Activated CD8-positive, alpha-beta T cell treated with anti-CD3 and anti-CD28 coated beads for 36 hours (primary cell): ENCODE data around the gene SLC35D3. TPM values are rescaled to one million over a fixed set of nuclear protein-coding genes. Genes with fewer than 3 reads are reported as not detected.

Source experiments
- ATAC-seq: fragments of 200-7000 bp; cut with Tn5 transposase; one replicate; pipeline ENCODE4 v1.10.0; 2021; ENCODE audit warnings: mild to moderate bottlenecking, moderate library complexity
- CTCF ChIA-PET: fragments of 350-600 bp; sonication (Branson Sonifier 250); formaldehyde crosslinking; loops from one replicate; lab custom pipeline; 2021; ENCODE audit warnings: antibody characterized with exemption; lab: Charles Lee
- POLR2A ChIA-PET: fragments of 350-600 bp; sonication (Branson Sonifier 250); formaldehyde crosslinking; loops from one replicate; lab custom pipeline; 2021; ENCODE audit warnings: antibody characterized with exemption; lab: Charles Lee
- DNase-seq: peaks from one replicate; pipeline ENCODE4 v3.0.0-alpha.2; 2020
- H3K27ac Mint-ChIP-seq: one replicate; pipeline ENCODE4 v1.8.0; 2021; ENCODE audit warnings: mild to moderate bottlenecking, mixed read lengths
- H3K27me3 Mint-ChIP-seq: one replicate; pipeline ENCODE4 v1.8.0; 2021; ENCODE audit warnings: mixed read lengths
- H3K36me3 Mint-ChIP-seq: one replicate; pipeline ENCODE4 v1.8.0; 2021; ENCODE audit warnings: low read depth, mixed read lengths
- H3K4me1 Mint-ChIP-seq: one replicate; pipeline ENCODE4 v1.8.0; 2021; ENCODE audit warnings: low read depth, mixed read lengths
- H3K4me3 Mint-ChIP-seq: one replicate; pipeline ENCODE4 v1.8.0; 2021; ENCODE audit warnings: mild to moderate bottlenecking, moderate library complexity, mixed read lengths
- H3K9me3 Mint-ChIP-seq: one replicate; pipeline ENCODE4 v1.8.0; 2021; ENCODE audit warnings: mixed read lengths
- CTCF ChIP-seq: fragments of 200-600 bp; IDR thresholded peaks from one replicate; pipeline ENCODE4 v1.8.0; 2022; ENCODE audit warnings: antibody characterized with exemption, mild to moderate bottlenecking
- intact Hi-C: fragments of 100-400 bp; cut with micrococcal nuclease; formaldehyde crosslinking; loops from one replicate; pipeline ENCODE4 v1.10.0; 2022
- total RNA-seq, 2 experiments: library from RNA; stranded (reverse); gene quantifications; one replicate each; pipeline ENCODE4 v1.2.3, GENCODE V29; 2021

SLC35D3 gene
- total RNA-seq, 2 experiments from 2014 or later = not detected

- POLR2A ChIA-PET = no interaction called here
- Mint-ChIP-seq H3K4me3 (peak overlapping the region; percentile 63), H3K9me3 (no peaks in the 10 kb centered on the region), H3K27me3 (peaks cover 47% of the 10 kb centered on the region), H3K4me1 (peaks cover 21% of the 10 kb centered on the region), H3K27ac (no peak overlapping the region), H3K36me3 (no peaks in the 10 kb centered on the region)
- CTCF ChIA-PET = interaction anchor here (0.8 to 2.9 kb wide), 6 partner anchors 11 to 277 kb away, joined by 3 to 18 read pairs (median 3); no protein-coding TSS in a partner anchor
- peak; percentile 47 for ATAC-seq
- DNase-seq = no peak
- no peak for TF ChIP-seq CTCF
- intact Hi-C loops = no loop called here
Observed at GRCh38 chr6:136921381-136921935, 643 bp upstream of the SLC35D3 start.

GRCh38 chr6:136922685-136923006, 545 bp downstream of the SLC35D3 start:
- peak; percentile 38 for ATAC-seq
- Mint-ChIP-seq H3K9me3 (no peaks in the 10 kb centered on the region), H3K4me1 (peaks cover 21% of the 10 kb centered on the region), H3K36me3 (no peaks in the 10 kb centered on the region), H3K4me3 (peak overlapping the region; percentile 72), H3K27ac (no peak overlapping the region), H3K27me3 (peaks cover 47% of the 10 kb centered on the region)
- ChIA-PET POLR2A (interaction anchor here (1.1 kb wide), 1 partner anchor 131 kb away, joined by 4 read pairs; the partner anchor contains the start of gene MAP3K5), CTCF (interaction anchor here (1.0 to 2.9 kb wide), 4 partner anchors 51 to 279 kb away, joined by 3 to 18 read pairs (median 4); no protein-coding TSS in a partner anchor)
- intact Hi-C loops = no loop called here
- peak; percentile 21 for DNase-seq
- no peak for TF ChIP-seq CTCF

- no peak overlapping the region for H3K27ac Mint-ChIP-seq
- no peak for TF ChIP-seq CTCF
- no peak for ATAC-seq
- intact Hi-C loops = no loop called here
- ChIA-PET POLR2A (no interaction called here), CTCF (interaction anchor here (1.0 to 2.9 kb wide), 2 partner anchors 52 to 279 kb away, joined by 3 to 18 read pairs; no protein-coding TSS in a partner anchor)
- peaks cover 47% of the 10 kb centered on the region for H3K27me3 Mint-ChIP-seq
- H3K36me3 Mint-ChIP-seq = no peaks in the 10 kb centered on the region
- DNase-seq = peak; percentile 28
- H3K4me1 Mint-ChIP-seq = peaks cover 21% of the 10 kb centered on the region
- H3K9me3 Mint-ChIP-seq = no peaks in the 10 kb centered on the region
- peak overlapping the region; percentile 40 for H3K4me3 Mint-ChIP-seq
Observed at GRCh38 chr6:136923116-136923953, 1.2 kb downstream of the SLC35D3 start.

- Mint-ChIP-seq H3K27ac (no peak overlapping the region), H3K9me3 (no peaks in the 10 kb centered on the region), H3K27me3 (peaks cover 42% of the 10 kb centered on the region), H3K4me3 (peak overlapping the region; percentile 40), H3K36me3 (no peaks in the 10 kb centered on the region), H3K4me1 (peaks cover 21% of the 10 kb centered on the region)
- TF ChIP-seq CTCF = no peak
- ChIA-PET POLR2A (interaction anchor here (1.1 kb wide), 1 partner anchor 10 kb away, joined by 3 read pairs; no protein-coding TSS in a partner anchor), CTCF (interaction anchor here (1.3 to 2.7 kb wide), 3 partner anchors 11 to 317 kb away, joined by 3 to 8 read pairs (median 3); no protein-coding TSS in a partner anchor)
- intact Hi-C loops = no loop called here
- no peak for ATAC-seq
- no peak for DNase-seq
Observed at GRCh38 chr6:136923954-136924673, 2.0 kb downstream of the SLC35D3 start.
